ENCODE results near the gene CAMK2G.

GRCh38 chr10:73877533-73878160 lies 3.3 kb upstream of the CAMK2G start:
- no peak for TF ChIP-seq REST (IDR thresholded peaks at IDR 0.05; ENCODE audit: insufficient read depth in 1 of 2, low read depth in 2 of 2, low read length in 2 of 2)
- TF ChIP-seq POLR2AphosphoS5 (IDR thresholded peaks at IDR 0.05; ENCODE audit: low read depth, low read length): no peak
- no peak for TF ChIP-seq SIN3A (IDR thresholded peaks at IDR 0.05; ENCODE audit: borderline replicate concordance, insufficient read depth, low read length)
- TF ChIP-seq TAF1 (IDR thresholded peaks at IDR 0.05; ENCODE audit: borderline replicate concordance, insufficient read depth, low read length): no peak
- TF ChIP-seq FOXP2 (optimal IDR thresholded peaks at IDR 0.05; ENCODE audit: borderline replicate concordance, extremely low read depth, extremely low read length, insufficient read depth): no peak
